Stimulated activated CD4-positive, alpha-beta T cell treated with anti-CD3 and anti-CD28 coated beads, Interleukin-12 subunit alpha, Interleukin-12 subunit beta, amount 100 ng/mL, for 48 hours (primary cell): ENCODE measurements around the gene CHST3.
"Not testable (repeated sequence)": the region's sequence is repeated elsewhere in the genome, so short reads cannot be mapped to it uniquely, and the experiment has no call there.

Experiments
- DNase-seq, 3 donors: peaks; one replicate each; pipeline ENCODE4 v3.0.0-alpha.2; 2020; ENCODE audit warnings: low read depth in 2 of 3, low spot score in 1 of 3

The CHST3 gene

GRCh38 chr10:71985542-71986250, 21.5 kb downstream of the CHST3 start:
- no peak for DNase-seq

GRCh38 chr10:71988895-71989294, 24.7 kb downstream of the CHST3 start:
- DNase-seq: not testable (repeated sequence)

GRCh38 chr10:71989661-71990454, 25.7 kb downstream of the CHST3 start:
- no peak for DNase-seq

- DNase-seq: no peak
These were observed 26.6 kb downstream of the CHST3 start for GRCh38 chr10:71990706-71991269.

- no peak for DNase-seq
These were observed 31.3 kb downstream of the CHST3 start for GRCh38 chr10:71995449-71995848.

- no peak for DNase-seq
These were observed 31.8 kb downstream of the CHST3 start for GRCh38 chr10:71995887-71996575.

- DNase-seq: no peak
These were observed 32.6 kb downstream of the CHST3 start for GRCh38 chr10:71996592-71997371.

GRCh38 chr10:71998119-71998839, 34.1 kb downstream of the CHST3 start:
- no peak for DNase-seq

- no peak for DNase-seq
These were observed 34.6 kb downstream of the CHST3 start for GRCh38 chr10:71998840-71999194.

- DNase-seq: no peak
These were observed 35.3 kb downstream of the CHST3 start for GRCh38 chr10:71999360-72000072.

GRCh38 chr10:72000073-72001032, 36.2 kb downstream of the CHST3 start:
- DNase-seq: no peak

GRCh38 chr10:72001033-72001395, 36.8 kb downstream of the CHST3 start:
- DNase-seq: no peak

GRCh38 chr10:72002354-72003295, 38.4 kb downstream of the CHST3 start:
- DNase-seq: no peak

- DNase-seq: no peak
These were observed 41.8 kb downstream of the CHST3 start for GRCh38 chr10:72006026-72006425.

- no peak for DNase-seq
These were observed 43.2 kb downstream of the CHST3 start for GRCh38 chr10:72007246-72007892.

GRCh38 chr10:72008096-72008981, 44.1 kb downstream of the CHST3 start:
- no peak for DNase-seq
